A172 (cell line): ENCODE measurements around the gene SFRP4. TPM values are rescaled to one million over a fixed set of nuclear protein-coding genes. Genes with fewer than 3 reads are reported as not detected.
"Not testable (repeated sequence)": the region's sequence is repeated elsewhere in the genome, so short reads cannot be mapped to it uniquely, and the experiment has no call there.

Experiments used
- DNase-seq: peaks from one replicate; pipeline ENCODE4 v3.0.0-alpha.2; 2015; ENCODE audit warnings: low spot score
- total RNA-seq: library from RNA; depleted of rRNA; stranded (reverse); fragments of >200 nt; shearing (Covaris generic); gene quantifications from 2 replicates; pipeline ENCODE4 v1.2.3, GENCODE V29; 2014; rRNA removed

SFRP4 gene
- total RNA-seq = 0.84 TPM in 1 of 2 replicates, not detected in the other

DNA sequence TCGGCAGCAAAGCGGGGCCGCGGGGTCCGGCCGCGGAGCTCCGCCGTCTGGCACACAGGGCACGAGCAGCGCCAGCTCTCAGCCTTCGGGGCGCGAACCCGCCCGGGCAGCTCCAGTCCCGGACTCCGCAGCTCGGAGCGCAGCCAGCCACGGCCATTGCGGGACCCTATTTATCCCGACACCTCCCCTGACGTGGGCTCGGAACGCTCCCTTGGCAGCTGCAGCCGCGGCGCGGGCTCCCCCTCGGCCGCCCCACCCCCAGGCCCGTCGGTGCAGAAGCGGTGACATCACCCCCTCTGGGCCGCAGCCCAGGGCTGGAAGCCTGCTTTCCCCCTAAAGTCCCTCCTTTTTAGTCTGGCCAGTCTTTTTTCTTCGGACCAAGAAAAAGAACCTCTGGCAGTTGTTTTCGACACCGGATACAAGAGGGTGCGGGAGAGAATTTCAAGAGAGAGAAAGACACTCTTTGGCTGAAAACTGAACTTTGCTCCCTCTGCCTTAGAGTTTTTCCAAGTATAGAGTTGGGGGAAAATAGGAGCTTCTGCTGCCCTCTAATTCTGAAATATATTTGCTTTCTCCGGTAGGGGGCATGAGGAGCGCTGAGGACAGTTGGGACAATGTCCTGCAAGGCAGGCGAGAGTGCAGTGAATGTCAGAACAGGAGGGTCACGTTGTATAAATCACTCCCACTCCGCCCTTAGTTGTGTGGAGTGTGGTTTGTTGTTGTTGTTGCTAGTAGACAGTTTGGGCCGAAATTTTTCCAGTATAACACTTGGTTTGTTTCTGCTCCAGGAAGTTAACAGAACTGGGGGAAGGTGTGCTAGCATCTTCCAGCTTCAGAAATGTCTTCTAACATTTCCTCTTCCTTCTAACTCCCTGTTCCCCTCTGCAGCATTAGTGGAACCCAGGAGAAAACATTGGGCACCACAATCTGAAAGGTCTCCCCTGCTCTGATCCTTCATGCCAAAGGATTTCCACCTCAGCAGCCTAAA, at the start of gene SFRP4:
SFRP4 (minus strand) TSS at position 145 of the 988 bp plus-strand sequence. CDS start 280 bp downstream, outside the sequence.
- DNase-seq = peak; percentile 70

DNA sequence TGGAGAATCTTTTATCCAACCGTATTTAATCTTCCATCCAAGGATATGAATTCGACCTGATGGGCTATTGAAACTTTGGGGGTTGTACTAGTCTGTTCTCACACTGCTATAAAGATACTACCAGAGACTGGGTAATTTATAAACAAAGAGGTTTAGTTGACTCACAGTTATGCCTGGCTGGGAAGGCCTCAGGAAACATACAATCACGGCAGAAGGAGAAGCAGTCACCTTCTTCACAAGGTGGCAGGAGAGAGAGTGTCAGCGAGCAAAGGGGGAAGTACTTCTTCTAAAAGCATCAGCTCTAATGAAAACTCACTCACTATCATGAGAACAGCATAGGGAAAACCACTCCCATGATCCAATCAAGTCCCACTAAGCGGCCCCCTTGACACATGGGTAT, 47.6 kb upstream of the SFRP4 start:
- DNase-seq = no peak

DNA sequence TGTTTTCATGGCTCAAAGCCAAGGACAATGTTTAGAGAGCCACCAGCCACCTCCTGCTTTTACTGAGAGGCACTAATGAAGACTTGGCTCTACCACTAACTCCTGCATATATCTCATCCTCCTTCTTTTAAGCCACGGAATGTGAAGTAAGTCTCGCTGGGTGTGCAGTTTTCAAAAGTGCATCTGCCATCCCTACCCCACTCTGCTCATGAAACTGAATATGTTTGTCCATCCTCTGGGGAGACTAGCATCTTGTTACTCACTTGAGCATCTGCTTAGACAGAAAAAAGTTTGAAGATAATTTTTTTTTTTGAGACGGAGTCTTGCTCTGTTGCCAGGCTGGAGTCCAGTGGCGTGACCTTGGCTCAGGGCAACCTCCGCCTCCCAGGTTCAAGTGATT, 44.6 kb upstream of the SFRP4 start:
- DNase-seq = no peak

DNA sequence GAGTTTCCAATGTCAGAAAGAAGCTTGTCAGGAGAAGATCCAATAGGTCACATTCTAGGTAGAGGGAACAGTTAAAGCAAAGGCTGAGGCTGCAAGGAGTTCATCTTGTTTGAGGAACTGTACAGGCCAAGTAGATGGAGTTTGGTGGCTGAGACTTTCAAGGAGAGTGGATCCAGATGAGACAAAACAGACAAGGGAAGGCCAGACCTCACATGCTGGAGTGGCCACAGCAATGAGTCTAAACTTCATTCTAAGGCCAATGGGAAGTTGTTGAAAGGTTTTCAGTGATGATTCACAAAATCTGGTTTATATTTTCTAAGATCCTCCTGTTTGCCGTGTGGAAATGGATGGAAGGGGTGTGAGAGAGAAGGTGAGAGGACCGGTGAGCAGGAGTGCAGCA, 43.9 kb upstream of the SFRP4 start:
- no peak for DNase-seq

DNA sequence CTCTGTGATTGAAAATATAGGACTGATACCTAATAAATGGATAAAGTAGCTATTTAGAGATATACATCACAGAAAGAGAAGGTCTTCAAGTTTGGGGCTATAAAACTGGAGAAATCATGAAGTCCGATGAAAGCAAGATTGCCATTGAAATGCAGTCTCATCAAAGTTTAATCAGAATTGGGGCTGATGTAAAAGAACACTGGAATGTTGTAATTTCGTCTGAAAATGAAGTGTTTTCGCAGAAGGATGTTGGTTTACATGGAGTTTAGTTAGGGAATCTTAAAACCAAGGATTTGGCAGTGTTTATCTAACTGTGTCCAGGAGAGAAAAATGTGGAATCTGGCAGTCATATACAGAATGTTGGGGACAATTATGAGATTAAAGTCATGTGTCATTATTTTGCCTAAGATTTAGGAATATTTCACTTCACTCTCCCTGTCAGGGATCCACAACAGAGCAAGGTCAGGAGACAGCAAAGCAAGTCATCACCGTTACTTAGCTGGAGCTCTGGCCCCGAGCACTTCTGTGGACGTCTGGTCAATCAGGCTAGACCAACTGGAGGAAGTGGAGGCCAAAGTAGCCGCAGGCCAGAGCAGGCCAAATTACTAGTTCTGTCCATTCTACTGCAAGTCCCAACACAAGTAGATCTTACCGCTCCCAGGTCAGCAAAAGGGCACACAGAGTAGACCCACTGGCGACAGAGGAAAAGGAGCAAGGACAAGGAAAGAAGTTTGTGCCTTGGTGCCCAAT, 40.8 kb upstream of the SFRP4 start:
- no peak for DNase-seq

DNA sequence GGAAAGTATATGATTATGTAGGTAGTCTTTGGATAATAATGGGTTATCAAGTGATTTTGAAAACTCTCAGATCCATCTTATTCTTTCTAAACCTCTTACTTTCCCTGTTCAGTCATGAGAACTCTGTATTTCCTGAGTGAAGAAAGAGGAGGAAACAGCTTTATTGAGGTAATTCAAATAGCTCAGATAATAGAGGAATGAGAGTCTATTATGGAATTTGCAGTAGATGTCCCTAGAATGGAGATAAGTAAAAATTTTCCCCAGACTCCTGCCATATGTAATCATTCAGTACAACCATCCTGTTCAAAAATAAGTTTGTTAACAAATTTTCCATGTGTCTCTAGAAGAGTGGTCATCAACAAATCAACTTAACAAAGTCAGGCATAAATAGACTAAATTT, 40.2 kb upstream of the SFRP4 start:
- DNase-seq = no peak

DNA sequence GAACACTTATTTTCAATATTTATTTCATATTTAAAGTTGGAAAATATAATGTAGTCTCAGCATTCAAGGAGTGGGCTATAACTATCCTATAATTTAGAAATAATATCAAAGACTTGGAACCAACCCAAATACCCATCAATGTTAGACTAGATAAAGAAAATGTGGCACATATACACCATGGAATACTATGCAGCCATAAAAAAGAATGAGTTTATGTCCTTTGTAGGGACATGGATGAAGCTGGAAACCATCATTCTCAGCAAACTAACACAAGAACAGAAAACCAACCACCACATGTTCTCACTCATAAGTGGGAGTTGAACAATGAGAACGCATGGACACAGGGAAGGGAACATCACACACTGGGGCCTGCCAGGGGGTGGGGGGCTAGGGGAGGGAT, 37.6 kb upstream of the SFRP4 start:
- DNase-seq = not testable (repeated sequence)

DNA sequence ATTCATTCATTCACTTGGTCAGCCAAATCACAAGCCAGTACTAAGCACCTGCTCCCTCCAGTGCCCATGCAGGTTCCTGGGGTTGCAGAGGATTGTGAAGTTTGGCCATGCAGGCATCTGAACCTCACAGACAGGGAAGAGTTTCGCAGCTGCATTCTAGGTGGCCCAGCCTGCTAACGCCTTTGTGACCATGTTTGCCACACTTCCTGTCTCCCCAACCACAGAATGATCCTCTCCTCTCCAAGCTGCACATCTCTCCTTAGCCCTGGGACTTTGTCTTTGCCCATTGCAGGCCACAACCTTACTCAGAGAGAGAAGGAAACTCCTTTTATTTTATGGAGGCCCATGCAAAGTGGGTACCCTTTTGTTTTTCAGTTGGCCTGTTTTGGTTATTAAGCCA, 35.6 kb upstream of the SFRP4 start:
- DNase-seq = no peak

DNA sequence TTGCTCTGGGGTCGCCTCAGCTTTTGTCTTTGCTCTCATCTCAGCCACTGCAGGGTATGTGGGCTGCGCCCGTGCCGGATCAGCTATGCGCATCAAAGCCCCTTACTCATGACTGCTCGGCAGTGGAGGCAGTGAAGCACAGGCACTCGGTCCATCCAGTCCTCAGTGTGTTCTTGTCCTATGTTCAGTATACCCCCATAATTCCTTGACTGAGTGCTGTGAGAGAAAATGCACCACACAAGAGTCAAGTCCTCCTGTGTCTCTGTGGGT, 31.3 kb upstream of the SFRP4 start:
- no peak for DNase-seq

DNA sequence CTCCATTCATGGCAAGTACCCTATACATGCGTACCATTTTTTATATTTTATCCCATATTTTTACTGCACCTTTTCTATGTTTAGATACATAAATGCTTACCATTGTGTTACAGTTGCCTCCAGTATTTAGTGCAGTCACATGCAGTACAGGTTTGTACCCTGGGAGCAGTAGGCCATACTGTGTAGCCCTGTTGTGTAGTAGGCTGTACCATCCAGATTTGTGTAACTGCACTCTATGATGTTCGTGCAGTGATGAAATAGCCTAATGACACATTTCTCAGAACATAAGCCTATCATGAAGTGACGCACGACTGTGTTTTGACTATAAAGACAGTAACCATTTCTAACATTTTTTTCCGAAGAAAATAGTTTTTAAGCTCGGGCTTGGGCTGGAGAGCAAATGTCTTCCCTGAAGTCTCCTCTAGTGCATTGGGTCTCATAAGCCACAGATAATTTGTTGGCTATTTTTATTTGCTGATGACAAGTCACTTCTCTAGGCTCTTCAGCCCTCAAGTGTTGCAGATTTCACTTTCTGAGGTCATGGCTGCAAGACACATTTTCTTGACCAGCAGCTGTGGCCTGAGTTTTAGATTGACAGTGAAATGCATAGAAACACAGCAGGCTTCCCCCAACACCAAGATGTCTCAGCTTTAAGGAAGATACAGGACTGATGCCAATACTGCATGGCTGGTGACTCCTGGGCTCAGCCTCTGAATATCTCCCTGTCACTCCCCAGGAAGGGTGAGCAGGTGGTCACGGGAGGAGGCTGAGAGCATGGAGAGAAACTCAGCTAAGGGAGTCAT, 30.7 kb upstream of the SFRP4 start:
- DNase-seq = no peak

DNA sequence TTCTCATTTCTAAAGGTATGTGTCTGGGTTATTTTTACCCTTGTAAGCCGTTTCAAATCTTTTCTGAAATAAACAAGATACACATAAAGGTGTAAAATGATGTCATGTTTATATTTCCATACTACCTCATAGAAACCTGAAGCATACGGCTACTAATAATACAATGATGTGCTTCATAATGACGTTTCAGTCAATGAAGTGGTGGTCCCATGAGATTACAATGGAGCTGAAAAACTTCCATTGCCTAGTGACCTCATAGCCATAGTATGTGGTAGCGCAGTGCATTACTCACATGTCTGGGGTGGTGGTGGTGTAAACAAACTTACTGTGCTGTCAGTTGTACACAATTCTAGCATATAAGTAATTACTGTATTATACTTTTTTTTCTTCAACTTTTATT, 28.7 kb upstream of the SFRP4 start:
- DNase-seq = peak; percentile 35

DNA sequence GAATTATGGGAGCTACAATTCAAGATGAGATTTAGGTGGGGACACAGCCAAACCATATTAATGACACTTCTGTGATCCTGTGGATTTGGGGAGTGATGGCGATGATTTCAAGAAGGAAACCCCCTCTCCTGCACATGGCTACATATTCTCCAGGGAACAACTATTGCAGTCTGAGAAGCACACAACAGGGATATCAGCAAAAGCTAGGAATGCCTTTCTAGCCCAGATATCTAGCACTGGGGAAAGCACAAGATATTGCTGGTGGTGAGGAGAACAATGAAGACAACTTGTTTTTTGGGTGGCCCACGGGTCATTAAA, 28.1 kb upstream of the SFRP4 start:
- DNase-seq = no peak

DNA sequence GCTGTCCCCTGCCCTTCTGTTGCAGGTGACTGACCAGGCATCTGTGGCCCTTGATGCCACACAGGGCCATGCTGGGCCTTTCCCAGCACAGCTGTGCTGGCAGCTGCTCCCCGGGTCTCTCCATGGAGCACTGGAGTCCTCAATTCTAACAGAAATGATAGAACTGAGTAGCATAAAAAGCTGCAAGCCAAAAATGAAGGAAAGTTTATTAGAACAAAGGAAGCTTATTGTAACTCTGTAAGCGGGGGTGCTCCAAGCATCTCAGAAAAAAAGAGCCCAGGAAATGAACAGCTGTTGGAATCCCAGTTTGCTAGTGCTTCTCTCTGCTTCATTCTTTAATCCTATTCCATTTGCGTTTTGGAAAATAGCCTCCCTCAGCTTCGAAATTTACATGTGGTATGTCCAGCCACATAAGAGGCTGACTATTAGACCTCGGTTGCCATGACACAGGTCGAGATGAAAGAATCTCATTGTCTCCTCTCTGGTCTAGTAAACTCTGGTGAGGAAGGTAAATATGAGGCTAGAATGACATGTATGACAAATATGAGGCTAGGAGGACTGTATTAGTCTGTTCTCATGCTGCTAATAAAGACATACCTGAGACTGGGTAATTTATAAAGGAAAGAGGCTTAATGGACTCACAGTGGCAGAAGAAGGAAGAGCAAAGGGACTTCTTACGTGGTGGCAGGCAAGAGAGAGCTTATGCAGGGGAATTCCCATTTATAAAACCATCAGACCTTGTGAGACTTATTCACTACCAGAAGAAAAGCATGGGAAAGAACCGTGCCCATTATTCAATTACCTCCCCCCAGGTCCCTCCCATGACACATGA, 27.5 kb upstream of the SFRP4 start:
- no peak for DNase-seq

DNA sequence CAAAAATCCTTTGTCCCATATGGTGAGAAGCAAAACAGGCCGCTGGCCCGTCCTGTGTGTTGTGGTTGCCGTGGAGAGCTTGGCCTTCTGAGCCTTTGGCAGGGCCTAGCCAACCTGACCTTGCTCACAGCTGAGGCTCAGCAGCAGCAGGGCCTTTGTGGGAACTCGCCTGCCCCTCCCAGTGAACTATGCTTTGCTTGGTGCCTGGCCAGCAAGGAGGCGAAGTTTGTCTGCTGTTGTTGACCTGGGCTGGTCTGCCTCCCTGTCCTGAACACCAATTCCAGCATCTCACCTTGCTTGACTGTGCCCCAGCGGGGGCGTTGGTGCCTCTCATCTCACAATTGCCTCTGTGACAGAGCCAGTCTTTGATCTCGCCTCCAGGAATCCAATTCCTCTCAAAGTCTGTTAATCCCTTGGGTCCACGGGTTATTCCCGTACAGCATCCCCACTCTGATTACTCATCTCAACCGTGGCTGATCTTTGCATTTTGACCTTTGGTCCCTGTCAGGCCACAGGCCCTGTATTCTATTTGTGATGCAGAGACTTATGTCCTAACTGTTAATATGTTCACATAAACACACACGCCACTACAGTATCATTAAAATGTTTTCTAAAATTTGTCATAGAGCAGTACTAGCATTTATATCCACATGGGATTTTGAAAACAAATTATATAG, 26.5 kb upstream of the SFRP4 start:
- DNase-seq = no peak

DNA sequence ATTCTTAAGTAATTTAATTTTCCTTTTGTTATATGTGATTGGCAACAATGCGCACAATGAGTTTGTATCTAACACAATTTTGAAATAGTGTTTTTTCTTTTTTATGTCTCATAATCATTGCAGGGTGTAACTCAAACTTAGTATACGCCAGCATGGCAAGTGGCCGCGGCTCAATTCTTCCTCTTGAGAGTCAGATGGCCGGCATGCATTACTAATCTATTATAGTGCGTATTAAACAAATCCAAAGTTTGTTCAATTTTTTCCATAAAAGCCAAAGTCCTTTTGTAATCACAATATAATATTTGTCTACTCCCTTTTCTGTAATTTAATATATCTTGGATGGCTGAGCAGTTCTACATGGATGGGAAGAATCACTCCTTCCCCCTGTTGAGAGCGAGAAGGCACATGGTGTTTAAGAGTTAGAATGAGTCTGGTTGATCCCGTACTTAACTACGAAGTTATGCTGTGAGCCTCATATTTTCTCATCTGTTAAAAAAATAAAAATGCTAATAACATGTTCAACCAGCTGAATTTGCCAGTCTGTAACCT, 16.5 kb upstream of the SFRP4 start:
- DNase-seq = no peak

DNA sequence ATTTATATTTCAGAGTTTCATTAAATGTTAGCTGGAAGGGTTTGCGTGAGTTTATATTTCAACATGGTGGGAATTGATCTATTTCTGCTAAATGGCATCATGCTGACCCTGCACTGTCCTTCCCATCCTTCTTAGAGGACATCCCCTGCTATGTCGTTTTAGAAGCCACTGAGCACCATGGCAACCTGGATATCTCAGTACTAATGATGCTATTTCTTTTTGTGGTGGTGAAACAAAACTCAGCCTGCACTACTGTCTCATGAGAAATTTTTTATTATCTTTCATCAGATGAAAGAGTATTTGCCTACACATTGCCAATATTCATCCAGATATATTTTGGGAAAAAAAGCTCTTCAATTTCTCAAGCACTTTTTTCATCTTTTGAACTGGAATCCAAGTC, 15.9 kb upstream of the SFRP4 start:
- DNase-seq = no peak

DNA sequence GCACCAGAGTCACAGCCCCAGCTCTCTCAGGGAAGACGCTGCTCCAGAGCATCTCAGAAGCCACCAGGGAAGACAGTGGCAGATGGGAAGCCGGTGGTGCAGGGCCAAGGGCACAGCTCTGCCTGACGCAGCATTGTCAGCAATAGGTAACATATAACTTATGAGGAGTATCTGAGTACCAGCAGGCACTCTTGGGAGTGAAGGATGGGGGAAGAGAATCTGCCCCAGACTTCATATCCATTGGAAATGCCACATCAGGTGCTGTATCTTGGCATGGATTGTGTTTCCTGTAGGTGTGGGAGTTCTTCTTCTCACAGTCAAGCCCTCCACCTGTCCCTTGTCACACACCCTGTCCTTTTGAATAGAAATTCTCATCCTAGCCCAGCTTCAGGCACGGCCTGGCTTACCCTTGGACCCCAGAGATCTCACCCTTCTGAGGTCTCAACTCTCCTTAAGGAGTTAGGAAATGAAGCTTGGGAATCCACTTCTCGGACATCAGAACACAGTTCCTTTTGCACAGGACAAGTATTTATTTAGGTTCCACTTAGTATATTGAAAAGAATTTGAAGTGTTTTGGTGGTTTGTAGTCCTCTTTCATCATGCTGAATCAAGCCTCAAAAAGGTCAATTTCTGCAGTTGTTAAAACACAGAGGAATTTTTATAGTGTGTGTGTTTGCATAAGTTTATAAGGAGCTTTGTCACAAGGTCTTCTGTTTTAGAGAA, 13.8 kb upstream of the SFRP4 start:
- DNase-seq = peak; percentile 61

DNA sequence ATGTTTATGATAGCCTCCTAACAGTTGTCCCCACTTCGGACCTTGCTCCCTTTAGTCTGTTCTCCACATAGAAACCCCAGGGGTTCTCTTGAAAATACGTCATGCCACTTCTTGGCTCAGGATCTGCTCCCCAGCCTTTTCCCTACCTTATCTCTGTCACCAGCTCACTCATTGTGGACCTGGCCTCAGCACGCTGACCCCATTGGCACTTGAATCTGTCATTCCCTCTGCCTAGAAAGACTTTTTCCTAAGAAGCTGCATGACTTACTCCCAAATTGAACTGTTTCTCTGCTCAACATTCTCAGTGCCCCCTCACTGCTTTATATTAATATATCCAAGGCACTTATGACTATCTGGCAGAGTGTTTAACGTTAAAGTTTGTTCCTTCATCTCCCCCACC, 12.3 kb upstream of the SFRP4 start:
- DNase-seq = no peak

DNA sequence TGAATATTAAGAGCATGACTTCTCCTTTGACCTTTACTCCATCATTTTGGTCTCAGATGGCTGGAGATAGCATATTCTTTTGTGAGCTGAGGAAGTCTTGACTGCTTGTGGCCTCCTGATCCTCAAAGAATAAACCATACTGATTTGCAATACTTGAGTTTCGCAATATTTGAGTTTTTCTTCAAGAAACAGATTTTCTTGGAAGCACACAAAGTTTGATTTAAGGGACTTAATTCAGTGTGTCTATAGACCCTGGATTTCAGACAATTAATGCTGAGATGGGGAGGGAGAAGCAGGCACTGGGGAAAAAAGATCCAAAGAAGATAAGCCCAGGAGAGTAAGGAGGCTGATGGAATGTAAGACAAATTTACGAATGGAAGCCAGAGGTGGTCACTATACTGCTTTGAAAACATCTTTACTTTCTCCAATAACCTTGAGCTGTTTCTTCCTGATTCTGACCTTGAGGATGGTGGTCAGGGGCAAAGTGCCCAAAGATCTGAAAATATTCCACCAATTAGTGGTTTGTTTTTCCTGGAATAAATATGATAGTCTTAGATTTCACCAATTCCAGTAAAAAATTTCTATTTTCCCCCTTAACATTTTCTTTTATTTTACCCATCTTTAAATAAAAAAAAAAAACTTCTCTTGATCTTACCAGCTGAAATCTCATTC, 11.3 kb upstream of the SFRP4 start:
- no peak for DNase-seq
